GM23338 (cell line): ENCODE data around the gene EXOC3L4.

Experiments used
- CREB1 ChIP-seq: fragments of 250-450 bp; sonication (Bioruptor Pico); IDR thresholded peaks from 2 replicates; pipeline ENCODE4 v1.5.0; 2020; ENCODE audit warnings: low read depth, mild to moderate bottlenecking, moderate library complexity
- CTCF ChIP-seq, 2 experiments: fragments of 200-600 bp in 1 of 2; sonication (generic) in 1 of 2; conservative IDR thresholded peaks; 2 replicates each; pipeline versions ENCODE4 v1.5.1 to v1.6.1; 2016 to 2017; ENCODE audit warnings: antibody characterized with exemption in 2 of 2, low read depth in 2 of 2, mild to moderate bottlenecking in 2 of 2, moderate library complexity in 1 of 2
- ETS1 ChIP-seq: IDR thresholded peaks from 2 replicates; pipeline ENCODE4 v1.6.1; 2016; ENCODE audit warnings: antibody characterized with exemption
- EZH2 ChIP-seq: fragments of 200-600 bp; sonication (generic); IDR thresholded peaks from one replicate; pipeline ENCODE4 v1.8.0; 2017; ENCODE audit warnings: antibody characterized with exemption, mild to moderate bottlenecking, low read depth; ENCODE audit not compliant: unreplicated experiment
- EZH2phosphoT487 ChIP-seq: fragments of 200-600 bp; sonication (generic); IDR thresholded peaks from one replicate; pipeline ENCODE4 v1.8.1; 2018; ENCODE audit warnings: antibody characterized with exemption; ENCODE audit not compliant: unreplicated experiment
- JUNB ChIP-seq: IDR thresholded peaks from one replicate; pipeline ENCODE4 v1.6.1; 2016; ENCODE audit warnings: antibody characterized with exemption; ENCODE audit not compliant: unreplicated experiment
- NANOG ChIP-seq: IDR thresholded peaks from 2 replicates; pipeline ENCODE4 v1.6.1; 2016; ENCODE audit warnings: antibody characterized with exemption, borderline replicate concordance
- POLR2AphosphoS5 ChIP-seq: IDR thresholded peaks from 2 replicates; pipeline ENCODE4 v1.6.1; 2016; ENCODE audit warnings: antibody characterized with exemption, low read depth
- REST ChIP-seq: IDR thresholded peaks from one replicate; pipeline ENCODE4 v1.6.1; 2018; ENCODE audit warnings: antibody characterized with exemption; ENCODE audit not compliant: unreplicated experiment
- STAT1 ChIP-seq: IDR thresholded peaks from one replicate; pipeline ENCODE4 v1.6.1; 2016; ENCODE audit warnings: antibody characterized with exemption; ENCODE audit not compliant: unreplicated experiment
- ZNF331 ChIP-seq: fragments of 250-450 bp; sonication (Bioruptor Pico); IDR thresholded peaks from 2 replicates; pipeline ENCODE4 v1.5.0; 2020; ENCODE audit warnings: low read depth, mild to moderate bottlenecking, moderate library complexity
- ZNF462 ChIP-seq: fragments of 250-450 bp; sonication (Bioruptor Pico); IDR thresholded peaks from 2 replicates; pipeline ENCODE4 v1.5.0; 2020; ENCODE audit warnings: mild to moderate bottlenecking, moderate library complexity

DNA sequence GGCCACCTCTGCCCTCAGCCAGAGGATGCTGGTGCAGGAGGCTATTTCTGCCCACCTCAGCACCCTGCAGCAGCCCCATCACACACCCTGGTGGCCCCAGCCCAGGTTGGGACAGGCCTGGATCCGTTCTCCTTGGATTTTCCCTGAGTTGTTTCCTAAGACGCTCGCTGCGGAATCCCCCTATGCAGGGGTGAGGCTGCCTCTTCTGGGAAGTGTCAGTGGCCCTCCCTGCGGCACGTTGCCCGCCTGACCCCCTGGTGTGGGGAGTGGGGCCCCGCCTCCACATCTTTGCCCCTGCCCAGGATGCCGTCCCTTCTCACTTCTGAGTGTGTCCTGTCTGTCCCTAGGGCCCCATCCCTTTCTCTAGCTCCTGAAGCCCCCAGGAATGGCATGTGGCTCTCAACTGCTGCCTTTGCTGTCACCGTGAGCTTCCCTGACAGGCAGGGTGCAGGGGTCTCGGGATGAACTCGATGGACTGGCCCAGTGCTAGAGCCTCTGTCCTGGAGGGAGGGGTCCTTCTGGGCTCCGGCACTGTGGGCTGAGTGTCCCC lies 594 bp upstream of the EXOC3L4 start:
- TF ChIP-seq POLR2AphosphoS5 (no peak), CTCF (conservative IDR thresholded peaks at IDR 0.05; ENCODE audit: low read depth in 2 of 2) (no peak), ETS1 (no peak), EZH2 (no peak), JUNB (no peak), REST (no peak), CREB1 (no peak), ZNF462 (CRISPR knock-in tag) (no peak), STAT1 (no peak), NANOG (no peak), EZH2phosphoT487 (no peak), ZNF331 (CRISPR knock-in tag) (no peak)
